Hematopoietic multipotent progenitor cell treated with erythropoietin and hydrocortisone succinate and interleukin-3 and kit ligand, for 8 days (in vitro differentiated cells): Measurements from ENCODE around the gene DSCAML1.

Experiments used
- DNase-seq: peaks from one replicate; pipeline ENCODE4 v3.0.0-alpha.2; 2015

Gene DSCAML1

DNA sequence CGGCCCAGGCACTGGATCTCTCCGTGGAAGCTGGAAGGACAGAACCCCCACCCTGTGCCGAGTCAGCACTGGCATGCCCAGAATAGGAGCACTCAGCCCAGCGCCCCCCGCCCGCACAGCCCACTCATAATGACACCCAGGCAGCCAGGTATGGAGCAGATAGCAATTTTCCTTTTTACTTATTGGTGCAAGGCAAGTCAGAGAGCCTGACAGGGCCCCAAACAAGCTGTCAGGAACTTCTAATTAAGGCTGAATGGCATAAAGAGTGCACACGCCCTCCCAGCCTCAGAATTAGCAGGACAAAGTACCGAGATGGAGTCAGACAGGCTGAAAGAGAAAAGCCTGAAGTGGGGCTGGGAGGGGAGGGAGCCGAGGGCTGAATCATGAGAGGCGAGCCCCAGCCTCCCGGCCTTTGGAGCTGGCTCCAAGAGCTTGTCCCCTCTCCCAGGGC, 76.9 kb downstream of the DSCAML1 start:
- no peak for DNase-seq

DNA sequence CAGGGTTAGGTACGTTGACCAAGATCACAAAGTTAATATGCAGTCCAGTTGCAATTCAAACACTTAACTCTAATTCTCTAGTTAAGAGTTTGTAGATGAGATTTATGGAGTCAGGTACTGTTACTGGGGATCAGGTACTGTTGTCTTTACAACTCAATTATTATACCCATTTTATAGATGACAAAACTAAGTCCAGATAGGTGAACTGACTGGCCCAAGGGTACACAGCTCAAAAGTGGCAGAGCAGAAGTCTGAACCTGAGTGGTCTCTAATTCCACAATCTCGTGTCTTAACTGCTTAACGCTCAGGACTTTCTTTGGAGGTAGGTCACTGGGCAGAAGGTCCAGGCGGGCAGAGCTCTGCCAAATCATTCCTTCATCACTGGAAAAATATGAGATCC, 77.5 kb downstream of the DSCAML1 start:
- no peak for DNase-seq

DNA sequence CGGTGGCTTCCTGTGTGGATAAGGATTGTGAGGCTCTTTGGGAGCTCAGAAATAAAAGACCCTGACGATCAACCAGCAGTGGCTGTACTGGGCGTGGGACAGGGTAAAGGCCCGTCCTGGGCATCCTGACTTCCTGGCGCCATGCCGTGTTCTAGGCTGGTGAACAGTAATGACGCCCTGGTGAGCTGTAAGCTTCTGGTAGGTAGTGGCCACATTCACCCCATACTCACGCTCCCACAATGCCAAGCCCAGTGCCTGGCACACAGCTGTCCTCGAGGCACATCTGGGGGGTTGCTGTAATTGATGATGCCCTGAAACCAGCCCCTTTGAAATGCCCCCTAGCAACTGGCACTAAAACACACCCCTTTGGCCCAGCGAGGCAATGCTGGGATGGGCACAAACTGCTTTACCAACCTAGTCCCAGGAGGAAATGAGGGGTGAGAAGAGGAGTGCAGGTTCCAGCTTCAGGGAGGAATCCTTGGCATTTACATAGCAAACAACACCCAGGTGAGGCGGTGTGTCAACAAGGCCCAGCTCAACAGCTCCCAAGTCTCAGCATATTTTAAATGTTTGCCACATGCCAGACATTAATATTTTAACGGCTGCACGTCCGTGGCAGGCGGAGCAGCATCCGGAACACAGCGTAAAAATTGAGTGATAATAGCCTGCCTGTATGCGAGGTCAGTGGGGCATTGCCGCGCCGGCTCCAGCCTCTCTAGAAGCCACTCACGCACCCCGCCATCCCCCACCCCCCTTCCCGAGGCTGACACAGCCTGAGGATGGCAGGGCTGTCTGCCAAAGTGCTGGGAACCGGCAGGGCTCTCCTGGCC, 79.3 kb downstream of the DSCAML1 start:
- DNase-seq = no peak

DNA sequence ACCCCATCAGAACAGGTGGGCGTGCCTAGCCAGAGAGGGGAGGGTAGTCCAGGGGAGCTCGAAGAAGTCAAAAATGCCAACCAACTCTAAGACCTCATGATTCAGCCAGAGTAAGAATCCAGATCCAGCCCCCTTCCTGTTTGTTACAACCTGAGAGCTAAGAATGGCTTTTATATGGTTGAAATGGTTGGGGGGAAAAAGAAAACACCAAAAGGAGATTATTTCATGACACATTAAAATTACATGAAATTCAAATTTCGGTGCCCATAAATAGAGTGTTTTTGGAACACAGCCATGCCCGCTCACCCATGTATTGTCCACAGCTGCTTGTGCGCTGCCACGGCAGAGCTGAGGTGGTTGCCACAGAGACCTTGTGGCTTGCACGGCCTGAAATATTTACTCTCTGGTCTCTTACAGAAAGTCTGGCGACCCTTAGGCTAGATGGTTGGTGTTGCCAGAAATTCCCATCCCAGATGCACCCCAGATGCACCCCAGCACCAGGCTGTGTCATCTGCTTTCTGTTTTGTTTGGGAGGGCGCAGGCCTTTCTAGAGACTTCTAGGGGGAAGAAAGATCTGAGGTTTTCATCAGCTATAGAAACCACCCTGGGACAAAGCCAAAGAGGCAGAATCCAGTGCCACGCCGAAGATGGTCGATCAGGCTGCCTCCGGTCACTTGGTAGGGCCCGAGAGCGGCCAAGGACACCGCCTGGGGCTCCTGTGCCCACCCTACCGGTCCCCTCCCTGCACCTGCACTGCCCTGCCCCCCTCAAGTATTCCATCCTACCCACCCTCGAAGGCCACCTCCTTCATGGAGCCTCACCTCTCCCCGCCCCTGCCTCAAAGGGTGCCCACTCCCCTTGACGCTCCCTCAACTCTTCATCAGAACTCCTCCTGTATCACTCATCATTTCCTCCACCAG, 80.2 kb downstream of the DSCAML1 start:
- DNase-seq = no peak

DNA sequence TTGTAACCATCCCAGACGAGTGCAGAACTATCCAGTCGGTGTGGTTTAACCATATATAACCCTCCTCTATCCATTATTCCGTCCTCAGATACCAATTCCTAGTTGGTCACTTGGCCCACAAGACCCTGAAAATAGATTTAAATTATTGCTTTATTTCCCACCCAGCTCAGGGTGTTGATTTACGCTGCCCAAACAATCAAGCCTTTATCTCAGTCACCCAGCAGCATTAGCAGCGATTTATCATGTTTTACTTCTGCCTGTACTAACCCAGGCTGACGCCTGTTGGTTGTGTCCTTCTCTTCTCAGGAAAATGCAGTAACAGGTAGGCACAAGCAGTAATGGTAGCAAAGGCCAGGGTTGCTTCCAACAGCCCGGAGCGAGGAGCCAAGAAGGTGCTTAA, 81.2 kb downstream of the DSCAML1 start:
- no peak for DNase-seq

DNA sequence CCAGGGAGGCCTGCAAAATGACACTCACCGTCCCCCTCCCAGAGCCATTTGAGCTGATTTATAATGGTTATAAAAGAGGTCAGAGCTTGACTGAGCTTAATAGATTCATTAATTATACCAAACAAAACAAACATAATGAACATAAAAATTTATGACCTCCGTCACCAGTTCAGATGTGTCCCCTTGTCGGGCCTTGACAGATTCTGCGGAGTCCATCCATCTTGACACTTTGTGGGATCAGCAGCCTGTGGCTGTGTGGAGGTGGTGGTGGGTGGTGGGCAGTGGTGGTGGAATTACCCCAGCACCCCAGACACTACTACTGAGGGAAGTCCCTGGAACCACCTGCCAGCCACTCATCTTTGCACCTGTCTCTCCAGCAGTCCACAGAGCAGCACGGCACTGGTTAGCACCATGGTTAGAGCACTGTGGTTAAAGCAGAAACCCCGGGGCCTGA, 83.5 kb downstream of the DSCAML1 start:
- no peak for DNase-seq

DNA sequence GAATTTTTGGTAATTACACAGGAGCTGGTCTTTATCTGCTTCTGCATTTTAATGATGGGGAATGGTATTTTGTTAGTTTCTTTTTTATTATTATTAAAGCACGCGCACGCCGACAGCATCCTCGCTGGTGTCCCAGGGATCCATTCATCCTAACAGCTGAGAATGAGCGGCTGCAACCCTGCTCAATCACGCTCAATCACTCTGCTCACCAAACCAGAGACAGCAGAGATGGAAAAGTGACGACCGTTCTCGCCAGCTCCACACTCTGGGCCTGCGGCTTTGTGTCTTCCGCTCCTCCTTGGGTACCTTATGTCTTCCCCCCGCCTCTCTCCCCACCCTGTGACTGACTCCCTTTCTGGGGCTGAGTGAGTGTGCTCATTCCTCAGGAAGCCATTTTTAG, 84.5 kb downstream of the DSCAML1 start:
- no peak for DNase-seq

DNA sequence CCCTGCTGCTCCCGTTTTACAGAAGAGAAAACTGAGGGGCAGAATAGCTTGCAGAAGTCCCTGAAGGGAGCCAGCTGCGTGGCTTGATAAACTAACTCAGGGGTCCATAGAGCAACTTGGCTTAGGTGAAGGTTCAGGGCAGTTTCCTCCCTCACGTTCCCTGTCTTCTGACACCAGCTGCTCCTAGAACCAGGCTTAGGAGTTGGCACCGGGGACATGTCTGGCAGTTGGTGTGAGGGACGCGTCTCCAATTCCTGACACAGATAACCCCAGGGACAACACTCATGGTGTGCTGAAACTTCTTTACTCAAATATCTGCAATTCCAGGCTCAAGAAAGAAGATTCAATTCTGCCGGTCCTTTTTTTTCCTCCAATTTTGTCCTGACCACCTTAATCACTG, 85.7 kb downstream of the DSCAML1 start:
- no peak for DNase-seq

DNA sequence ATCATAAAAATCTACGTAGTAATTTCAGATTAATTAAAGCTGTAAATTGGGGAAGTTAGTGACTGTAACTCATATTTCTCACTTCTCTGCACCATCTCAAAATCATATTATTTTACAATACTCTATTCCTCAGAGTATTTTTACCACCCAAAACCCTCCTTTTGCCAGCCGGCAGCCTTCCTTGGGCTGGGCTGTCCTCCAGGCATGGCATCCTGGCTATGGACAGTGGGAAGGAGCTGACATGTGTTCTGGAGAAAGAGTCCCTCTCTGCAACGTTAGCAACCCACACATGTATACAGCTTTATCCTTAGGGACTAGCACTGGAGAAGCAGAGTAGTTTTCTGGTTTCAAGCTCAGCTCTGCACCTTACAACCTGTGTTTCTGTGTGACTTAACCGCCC, 86.8 kb downstream of the DSCAML1 start:
- no peak for DNase-seq

DNA sequence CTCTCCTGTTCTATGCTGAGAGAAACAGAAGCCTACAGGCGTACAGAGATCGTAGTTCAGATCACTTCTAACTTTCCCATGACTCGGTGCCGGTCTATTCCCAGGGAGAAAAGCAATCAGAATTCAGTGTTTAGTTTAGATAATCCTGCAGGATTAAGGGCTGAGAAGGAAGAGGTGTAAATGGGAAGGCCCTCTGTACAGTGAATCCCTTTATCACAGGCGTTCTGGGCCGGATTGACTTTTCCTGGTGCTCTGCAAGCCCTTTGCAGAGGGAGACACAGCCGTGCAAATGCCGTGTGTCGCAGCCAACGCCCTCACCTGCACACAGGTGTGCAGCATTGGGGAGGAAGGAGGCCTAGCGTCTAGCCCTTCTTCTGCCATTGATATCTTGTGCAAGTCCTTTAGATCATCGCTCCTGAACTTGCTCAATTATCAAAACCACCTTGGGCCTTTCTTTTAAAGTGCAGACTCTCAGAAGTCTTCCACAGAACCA, 90.6 kb downstream of the DSCAML1 start:
- no peak for DNase-seq

DNA sequence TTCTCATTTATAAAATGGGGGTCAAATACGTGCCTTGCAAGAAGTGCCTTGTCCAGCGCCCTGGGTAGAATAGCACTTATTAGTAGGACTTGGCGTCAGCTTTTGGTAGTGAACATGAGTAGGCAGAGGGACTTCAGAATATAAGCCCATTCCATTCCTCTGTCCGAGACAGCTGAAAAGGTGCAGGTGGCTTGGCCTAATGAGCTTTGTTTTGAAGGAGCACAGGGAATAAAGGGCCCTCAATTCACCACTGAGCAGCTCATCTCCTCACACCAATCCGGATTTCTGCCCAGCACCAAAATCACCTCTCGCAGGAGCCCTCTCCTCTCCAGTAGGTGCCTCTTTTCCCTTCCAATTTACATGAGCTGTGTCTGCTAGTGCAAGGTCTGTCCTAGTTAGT, 91.2 kb downstream of the DSCAML1 start:
- no peak for DNase-seq

DNA sequence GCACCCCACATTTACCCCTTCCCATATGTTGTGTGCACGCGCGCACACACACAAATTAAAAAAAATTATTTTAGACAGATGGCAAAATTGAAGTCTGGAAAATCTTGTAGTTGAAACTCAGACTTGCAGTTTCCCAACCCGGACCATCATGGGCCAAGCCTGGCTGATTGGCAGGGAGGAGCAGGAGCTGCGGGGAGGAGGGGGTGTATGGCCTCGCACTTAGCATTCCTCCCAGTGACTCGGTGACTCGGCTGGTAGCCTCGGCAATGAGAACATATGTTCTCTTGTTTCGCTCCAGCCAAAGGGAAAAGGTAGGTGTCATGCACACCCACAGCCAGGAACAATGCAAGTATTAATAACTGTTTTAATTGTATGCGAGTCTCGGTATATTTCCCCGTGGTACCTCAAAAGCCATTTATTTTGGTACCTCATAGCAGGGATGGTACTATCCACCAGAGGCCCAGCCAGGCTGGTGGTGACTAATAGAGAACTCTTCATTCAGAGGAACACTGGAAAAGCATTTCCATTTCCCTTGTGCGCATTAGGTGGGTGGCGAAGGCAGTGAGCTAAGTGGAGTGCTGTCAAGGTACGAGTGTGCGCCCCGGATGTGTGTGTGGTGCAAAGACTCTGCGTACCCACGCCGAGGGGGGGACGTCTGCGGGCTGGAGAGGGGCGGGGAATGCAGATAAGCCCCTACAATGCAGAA, 92.5 kb downstream of the DSCAML1 start:
- DNase-seq = no peak

DNA sequence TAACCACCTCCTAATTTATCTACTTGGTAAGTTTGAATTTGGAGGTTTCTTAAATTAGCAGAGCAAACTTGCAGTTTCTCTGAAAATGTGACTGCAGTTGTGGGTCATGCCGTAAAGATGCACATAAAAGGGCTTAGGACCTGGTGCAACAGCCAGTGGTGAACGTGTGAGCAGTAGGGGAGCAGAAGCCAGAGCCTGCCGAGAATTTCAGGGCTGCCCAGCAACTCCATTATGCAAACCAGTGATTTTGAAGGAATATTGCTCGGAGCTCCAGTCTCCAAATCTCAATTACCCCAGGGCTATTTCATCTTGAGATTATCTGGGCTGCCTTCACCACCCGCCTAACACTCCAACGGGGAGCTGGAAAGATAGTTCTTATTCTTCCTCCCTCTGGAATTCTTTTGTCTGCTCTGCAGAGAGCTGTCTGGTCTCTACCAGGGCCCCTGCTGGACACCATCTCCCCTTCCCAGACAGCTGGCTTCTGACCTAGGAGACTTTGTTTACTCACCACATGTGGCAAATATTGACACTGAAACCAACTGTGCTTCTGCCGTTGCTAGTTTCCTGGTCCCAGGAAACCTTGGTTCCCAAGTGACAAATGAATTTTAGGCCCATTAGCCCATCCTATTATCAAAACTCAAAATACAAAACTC, 93.9 kb downstream of the DSCAML1 start:
- DNase-seq = no peak

DNA sequence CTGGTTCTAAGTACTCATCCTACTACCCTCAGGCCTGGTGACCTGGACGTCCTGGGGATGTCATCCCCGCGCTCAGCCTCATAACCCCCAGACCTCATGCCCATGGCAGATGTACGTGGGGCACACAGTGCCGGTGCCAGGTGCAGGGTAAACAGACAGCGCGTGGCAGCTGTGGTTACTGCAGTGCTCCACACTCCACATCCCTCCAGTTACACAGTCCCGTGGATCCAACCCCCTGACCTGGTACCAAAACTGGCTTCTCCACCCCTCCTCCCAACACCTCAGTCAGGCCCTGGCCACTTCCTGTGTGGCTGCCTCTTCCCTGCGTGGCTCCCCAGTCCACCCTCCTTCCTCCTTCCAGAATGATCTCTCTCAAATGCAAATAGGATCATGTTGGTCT, 95.2 kb downstream of the DSCAML1 start:
- no peak for DNase-seq

DNA sequence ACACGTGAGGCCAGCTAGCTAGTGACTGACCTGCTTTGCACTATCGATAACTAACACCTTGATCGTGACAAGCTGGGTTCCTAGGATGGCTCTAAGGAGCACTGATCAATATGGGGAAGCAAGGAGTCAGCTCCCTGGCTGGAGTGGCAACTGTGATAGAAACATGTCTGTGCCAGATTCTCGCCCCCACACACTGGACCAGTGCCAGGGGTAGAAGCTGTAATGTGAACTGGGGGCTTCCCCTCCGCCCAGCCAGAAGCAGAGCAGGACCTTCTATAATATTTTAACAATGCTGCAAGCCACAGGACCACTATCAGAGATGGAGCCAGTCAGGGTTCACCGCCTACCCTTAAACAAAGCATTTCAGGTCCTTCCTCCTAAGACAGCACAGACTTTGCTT, 96.5 kb downstream of the DSCAML1 start:
- no peak for DNase-seq

DNA sequence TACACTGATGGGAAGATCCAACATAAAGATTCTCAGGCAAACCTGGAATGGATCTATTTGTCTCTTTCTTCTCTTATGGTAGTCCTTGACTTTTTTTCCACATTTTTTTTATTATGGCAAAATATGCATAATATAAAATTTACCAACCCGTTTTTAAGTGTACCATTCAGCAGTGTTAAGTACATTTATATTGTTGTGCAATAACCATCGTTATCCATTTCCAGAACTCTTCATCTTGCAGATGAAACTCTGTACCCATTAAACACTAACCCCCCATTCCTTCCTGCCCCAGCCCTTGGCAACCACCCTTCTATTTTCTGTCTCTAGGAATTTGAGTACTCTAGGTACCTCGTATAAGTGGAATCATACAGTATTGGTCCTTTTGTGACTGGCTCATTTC, 99.7 kb downstream of the DSCAML1 start:
- DNase-seq = no peak

DNA sequence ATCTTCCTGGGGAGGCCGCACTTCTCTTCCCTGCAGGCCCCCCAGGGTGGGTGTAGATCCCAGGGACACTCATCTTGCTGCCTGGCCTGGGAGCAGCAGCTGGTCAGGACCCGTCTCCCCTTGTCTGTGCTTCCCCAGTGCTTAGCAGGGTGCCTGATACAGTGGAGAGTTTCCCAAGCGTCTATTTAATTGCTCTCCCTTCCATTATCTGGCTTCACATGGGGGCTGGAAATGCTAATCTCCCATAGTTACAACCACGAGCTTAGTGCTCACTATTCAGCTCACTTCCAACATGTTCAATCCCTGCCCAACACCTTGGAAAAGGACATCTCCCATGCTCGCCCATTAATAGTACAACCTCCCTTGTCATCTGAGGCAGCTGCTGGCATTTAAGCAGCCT, 100.5 kb downstream of the DSCAML1 start:
- DNase-seq = no peak

DNA sequence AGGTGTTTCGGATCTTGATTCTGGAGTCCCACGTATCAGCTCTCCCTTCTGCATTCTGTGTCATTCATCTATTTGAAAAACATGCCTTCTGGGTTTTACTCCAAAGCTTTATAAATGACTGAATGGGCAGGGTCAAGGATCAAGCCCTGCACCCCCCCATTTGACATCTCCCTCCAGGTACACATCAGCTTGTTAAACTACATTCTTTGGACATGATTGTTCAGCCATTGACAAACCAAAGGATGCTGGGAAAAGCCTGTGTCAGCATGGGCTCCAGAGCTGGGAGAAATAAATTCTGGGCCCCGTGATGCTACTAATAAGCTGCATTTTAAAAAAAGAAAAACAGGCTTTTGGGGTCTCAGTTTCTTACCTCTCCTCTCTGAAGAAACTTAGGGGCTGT, 103.7 kb downstream of the DSCAML1 start:
- no peak for DNase-seq

DNA sequence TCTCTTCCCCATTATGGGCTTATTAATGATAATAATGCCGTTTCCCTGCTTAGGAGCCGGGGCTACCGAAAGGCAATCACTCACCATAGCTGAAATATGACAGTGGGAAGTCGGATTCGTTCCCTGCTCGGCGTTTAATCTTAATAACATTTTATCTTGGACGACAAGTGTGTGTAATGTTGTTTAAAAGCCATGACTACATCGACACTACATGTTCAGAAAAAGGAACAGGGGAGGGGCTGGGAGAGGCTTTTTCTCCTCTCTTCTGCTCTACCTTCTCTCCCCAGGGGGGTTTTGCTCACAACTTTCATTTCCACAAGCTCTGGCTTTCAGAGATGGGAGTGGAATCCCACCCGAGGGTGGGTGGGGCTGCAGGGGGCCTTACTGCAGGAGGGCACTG, 105.5 kb downstream of the DSCAML1 start:
- no peak for DNase-seq

DNA sequence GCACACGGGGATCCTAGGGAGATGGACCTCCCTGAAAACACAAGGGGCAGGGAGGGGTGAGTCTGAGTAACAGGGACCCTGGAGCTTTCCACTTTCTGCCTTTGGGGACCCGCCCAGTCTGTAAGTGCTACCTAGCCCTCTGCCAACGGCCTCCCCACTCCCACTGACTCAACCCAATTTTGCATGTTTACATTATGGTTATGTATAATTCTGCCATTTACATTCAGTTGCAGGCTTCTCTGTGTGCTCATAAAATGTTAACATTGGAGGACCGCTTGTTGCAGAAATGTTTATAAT, 105.8 kb downstream of the DSCAML1 start:
- no peak for DNase-seq

DNA sequence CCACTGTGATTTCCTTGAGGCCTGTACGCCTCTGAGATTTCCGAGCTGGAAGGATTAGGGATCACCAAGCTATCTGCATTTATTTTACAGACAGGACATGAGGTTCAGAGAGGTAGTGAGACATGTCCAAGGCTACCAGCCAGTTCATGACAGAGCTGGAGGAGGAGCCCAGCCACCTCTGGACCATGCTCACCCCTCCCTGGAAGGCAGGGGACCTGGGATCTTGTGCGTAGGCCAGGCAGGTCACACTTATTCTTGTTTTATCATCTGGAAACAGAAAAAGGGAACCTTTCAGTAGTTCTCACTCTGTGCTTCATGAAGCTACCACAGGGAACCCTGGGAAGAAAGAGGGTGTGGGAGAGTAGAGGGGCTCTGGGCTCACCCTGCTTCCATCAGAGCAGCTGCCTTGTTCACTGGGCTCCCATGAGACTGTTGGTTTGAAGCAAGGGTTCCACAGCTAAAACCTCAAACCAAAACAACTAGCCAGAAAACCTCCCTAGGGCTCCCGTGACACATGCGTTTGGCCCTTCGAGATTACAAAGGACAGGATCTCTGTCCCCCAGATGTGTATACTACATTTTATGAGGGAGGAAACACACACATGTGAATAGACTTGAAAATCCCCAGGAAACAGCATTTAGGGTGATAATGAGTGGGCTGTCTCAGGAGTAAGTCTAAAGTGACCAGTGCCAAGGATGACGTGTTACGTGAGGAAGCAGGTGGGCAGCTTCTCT, 106.4 kb downstream of the DSCAML1 start:
- no peak for DNase-seq

DNA sequence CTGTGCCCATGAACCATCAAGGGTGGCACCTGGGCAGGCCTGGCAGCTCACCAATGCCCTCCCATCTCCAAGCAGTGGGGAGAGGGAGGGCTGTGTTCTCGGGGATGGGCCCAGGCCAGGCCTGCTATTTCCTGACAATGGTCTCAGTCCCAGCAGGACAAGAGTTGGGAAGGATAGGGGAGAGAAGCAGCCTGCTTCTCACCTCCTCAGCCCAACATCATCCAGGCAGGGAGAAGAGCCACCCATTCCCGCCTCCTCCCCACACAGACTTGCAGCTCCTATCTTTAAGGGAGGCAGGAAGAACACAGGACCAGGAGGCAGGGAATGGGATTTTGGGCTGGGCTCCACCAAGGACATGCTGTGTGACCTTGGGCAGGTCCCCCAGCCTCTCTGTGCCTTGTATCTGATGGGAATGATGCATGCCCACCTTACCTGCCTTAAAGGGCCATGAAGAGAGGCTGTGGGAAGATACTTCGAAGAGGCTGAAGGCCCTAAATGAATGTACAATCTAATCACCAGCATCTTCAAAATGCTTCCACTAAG, 108.7 kb downstream of the DSCAML1 start:
- no peak for DNase-seq
